Ascending aorta (tissue), 2 donors: ENCODE data around the gene CAV2. TPM values are rescaled to one million over a fixed set of nuclear protein-coding genes. Genes with fewer than 3 reads are reported as not detected.

Source experiments
- DNase-seq, 2 donors: peaks; one replicate each; pipeline ENCODE4 v3.0.0-alpha.2; 2019; ENCODE audit warnings: low spot score in 2 of 2
- H3K27ac ChIP-seq, 2 donors: fragments of 200-600 bp; sonication (generic); one replicate each; pipeline ENCODE4 v1.5.1; 2016 to 2017; ENCODE audit warnings: mild to moderate bottlenecking in 1 of 2
- H3K27me3 ChIP-seq: fragments of 200-600 bp; sonication (generic); one replicate; pipeline ENCODE4 v1.5.1; 2017
- H3K36me3 ChIP-seq, 2 donors: fragments of 200-600 bp; sonication (generic); one replicate each; pipeline ENCODE4 v1.5.1; 2016
- H3K4me1 ChIP-seq, 2 donors: fragments of 200-600 bp; sonication (generic); one replicate each; pipeline ENCODE4 v1.5.1; 2016 to 2017; ENCODE audit warnings: mild to moderate bottlenecking in 1 of 2
- H3K4me3 ChIP-seq, 2 donors: fragments of 200-600 bp; sonication (generic); one replicate each; pipeline ENCODE4 v1.5.1; 2016 to 2017; ENCODE audit warnings: mild to moderate bottlenecking in 1 of 2
- H3K9me3 ChIP-seq, 2 donors: fragments of 200-600 bp; sonication (generic); one replicate each; pipeline ENCODE4 v1.5.1; 2016
- CTCF ChIP-seq, 3 experiments: fragments of 200-600 bp in 2 of 3; fragments of 450-650 bp in 1 of 3; sonication (generic) in 2 of 3; IDR thresholded peaks; one replicate each; pipeline ENCODE4 v1.5.1; 2016 to 2019; ENCODE audit warnings: antibody characterized with exemption in 3 of 3, mild to moderate bottlenecking in 1 of 3, moderate library complexity in 1 of 3
- intact Hi-C: fragments of 100-400 bp; cut with DNase I; formaldehyde crosslinking; loops from one replicate; pipeline ENCODE4 v1.15.1; 2023
- total RNA-seq: library from RNA; depleted of rRNA; stranded (reverse); fragments of >200 nt; gene quantifications from one replicate; pipeline ENCODE4 v1.1.0, GENCODE V29; 2016

Gene CAV2
- total RNA-seq, 1 donor from 2014 or later = 92.6 TPM

- H3K9me3 ChIP-seq = no peaks in the 10 kb centered on the region
- no peak for TF ChIP-seq CTCF (IDR thresholded peaks at IDR 0.05)
- H3K27me3 ChIP-seq = no peaks in the 10 kb centered on the region
- intact Hi-C loops = no loop called here
- peak overlapping the region; percentile 62 to 72 for H3K27ac ChIP-seq
- no peak for DNase-seq
- no peak overlapping the region for H3K4me3 ChIP-seq
- peaks cover 0 to 11% of the 10 kb centered on the region in 2 donors for H3K36me3 ChIP-seq
- peaks cover 0 to 27% of the 10 kb centered on the region in 2 donors for H3K4me1 ChIP-seq
Measured at GRCh38 chr7:116544487-116544886, 44.9 kb downstream of the CAV2 start.

- no peak for TF ChIP-seq CTCF (IDR thresholded peaks at IDR 0.05)
- Histone ChIP-seq H3K4me3 (no peak overlapping the region), H3K4me1 (peaks cover 0 to 22% of the 10 kb centered on the region in 2 donors), H3K9me3 (no peaks in the 10 kb centered on the region), H3K27ac (peak overlapping the region; percentile 65 to 72), H3K27me3 (no peaks in the 10 kb centered on the region), H3K36me3 (peaks cover 0 to 11% of the 10 kb centered on the region in 2 donors)
- intact Hi-C loops = no loop called here
- DNase-seq = no peak
Measured at GRCh38 chr7:116545411-116545993, 46.0 kb downstream of the CAV2 start.

GRCh38 chr7:116546054-116546453 is 46.5 kb downstream of the CAV2 start:
- Histone ChIP-seq H3K36me3 (peaks cover 0 to 15% of the 10 kb centered on the region in 2 donors), H3K9me3 (no peaks in the 10 kb centered on the region), H3K4me1 (peaks cover 0 to 18% of the 10 kb centered on the region in 2 donors), H3K27ac (peak overlapping the region; percentile 65 to 72), H3K4me3 (no peak overlapping the region), H3K27me3 (no peaks in the 10 kb centered on the region)
- TF ChIP-seq CTCF (IDR thresholded peaks at IDR 0.05) = no peak
- intact Hi-C loops = no loop called here
- DNase-seq = no peak

GRCh38 chr7:116546916-116547315 is 47.4 kb downstream of the CAV2 start:
- intact Hi-C loops = no loop called here

GRCh38 chr7:116547347-116547746 is 47.8 kb downstream of the CAV2 start:
- H3K4me3 ChIP-seq = no peak overlapping the region
- H3K27ac ChIP-seq = peak overlapping the region; percentile 65 to 72
- intact Hi-C loops = no loop called here
- H3K36me3 ChIP-seq = peaks cover 0 to 15% of the 10 kb centered on the region in 2 donors
- no peaks in the 10 kb centered on the region for H3K9me3 ChIP-seq
- H3K4me1 ChIP-seq = peaks cover 0 to 10% of the 10 kb centered on the region in 2 donors
- H3K27me3 ChIP-seq = no peaks in the 10 kb centered on the region
- DNase-seq = no peak
- TF ChIP-seq CTCF (IDR thresholded peaks at IDR 0.05) = no peak

More at GRCh38 chr7:116546916-116547315, 47.4 kb downstream of the CAV2 start:
- Histone ChIP-seq H3K27me3 (no peaks in the 10 kb centered on the region), H3K27ac (peak overlapping the region; percentile 65 to 72), H3K4me1 (peaks cover 0 to 10% of the 10 kb centered on the region in 2 donors), H3K36me3 (peaks cover 0 to 15% of the 10 kb centered on the region in 2 donors), H3K4me3 (no peak overlapping the region), H3K9me3 (no peaks in the 10 kb centered on the region)
- DNase-seq = no peak
- no peak for TF ChIP-seq CTCF (IDR thresholded peaks at IDR 0.05)
